Endothelial cell of umbilical vein (primary cell): ENCODE results near the gene SPEN. TPM values are rescaled to one million over a fixed set of nuclear protein-coding genes. Genes with fewer than 3 reads are reported as not detected.

Source experiments
- BruUV-seq: library from RNA; stranded (reverse); fragments of 400-500 nt; replicated peaks from 2 replicates; lab custom pipeline; 2021; lab: Mats Ljungman, UMichigan
- CTCF ChIA-PET: fragments of 300-600, 350-600 bp; sonication (Branson Sonifier 250); formaldehyde crosslinking; loops from one replicate; lab custom pipeline; 2021; ENCODE audit warnings: antibody characterized with exemption, inconsistent platforms; lab: Charles Lee
- POLR2A ChIA-PET: fragments of 300-600, 350-600 bp; sonication (Branson Sonifier 250); formaldehyde crosslinking; loops from one replicate; lab custom pipeline; 2021; ENCODE audit warnings: antibody characterized with exemption, inconsistent platforms; lab: Charles Lee
- DNase-seq: peaks from one replicate; pipeline ENCODE4 v3.0.0-alpha.2; 2011; ENCODE audit warnings: low read depth, low spot score
- FAIRE-seq: peaks from 2 replicates; lab custom pipeline; 2011; peaks lifted over from hg19 to GRCh38; lab: Jason Lieb, UNC
- H2AFZ ChIP-seq: 2 replicates; pipeline ENCODE4 v1.6.0; 2012; ENCODE audit warnings: low read depth, low read length, control low read depth, inconsistent platforms
- H3K27ac ChIP-seq: 2 replicates; pipeline ENCODE4 v1.5.1; 2011; ENCODE audit warnings: low read depth, mild to moderate bottlenecking, control low read depth, low read length, moderate library complexity; ENCODE audit not compliant: insufficient read depth
- H3K27me3 ChIP-seq, 2 experiments: 2 replicates each; pipeline versions ENCODE4 v1.6.0 to v1.6.1; 2011; ENCODE audit warnings: low read length in 2 of 2, mixed read lengths in 1 of 2; ENCODE audit not compliant: control insufficient read depth in 2 of 2, insufficient read depth in 2 of 2
- H3K36me3 ChIP-seq, 2 experiments: 2 replicates in 1 of 2; 3 replicates in 1 of 2; pipeline ENCODE4 v1.5.1; 2011; ENCODE audit warnings: low read length in 2 of 2, mild to moderate bottlenecking in 1 of 2, moderate library complexity in 1 of 2; ENCODE audit not compliant: control insufficient read depth in 2 of 2, insufficient read depth in 2 of 2; ENCODE audit errors: extremely low read depth in 1 of 2
- H3K4me1 ChIP-seq: 3 replicates; pipeline ENCODE4 v1.5.1; 2011; ENCODE audit warnings: mild to moderate bottlenecking, low read length; ENCODE audit not compliant: control insufficient read depth, insufficient read depth; ENCODE audit errors: extremely low read depth
- H3K4me2 ChIP-seq: 2 replicates; pipeline ENCODE4 v1.6.1; 2011; ENCODE audit warnings: low read length, control low read depth, mixed read lengths; ENCODE audit not compliant: insufficient read depth
- H3K4me3 ChIP-seq, 3 experiments: fragments of 200-600 bp in 1 of 3; sonication (generic), shearing (Covaris generic) in 1 of 3; replicated peaks in 1 of 3; 2 replicates each; pipeline ENCODE4 v1.5.1; 2011 to 2016; ENCODE audit warnings: control low read depth in 3 of 3, low read length in 3 of 3, mild to moderate bottlenecking in 2 of 3, inconsistent platforms in 1 of 3, low read depth in 1 of 3, moderate library complexity in 1 of 3; ENCODE audit not compliant: insufficient read depth in 1 of 3
- H3K79me2 ChIP-seq: 2 replicates; pipeline ENCODE4 v1.6.0; 2012; ENCODE audit warnings: low read length, inconsistent platforms; ENCODE audit not compliant: control insufficient read depth, insufficient read depth
- H3K9ac ChIP-seq: replicated peaks from 2 replicates; pipeline ENCODE3; 2011; ENCODE audit warnings: low read length, control low read depth; ENCODE audit not compliant: insufficient read depth; ENCODE audit errors: extremely low read depth
- H3K9me1 ChIP-seq: replicated peaks from 3 replicates; pipeline ENCODE4 v1.6.0; 2011; ENCODE audit warnings: mild to moderate bottlenecking, low read length; ENCODE audit not compliant: control insufficient read depth, insufficient read depth; ENCODE audit errors: extremely low read depth
- H3K9me3 ChIP-seq: replicated peaks from 2 replicates; pipeline ENCODE4 v1.5.1; 2012; ENCODE audit warnings: low read length, inconsistent platforms; ENCODE audit not compliant: control insufficient read depth, insufficient read depth
- H4K20me1 ChIP-seq: replicated peaks from 2 replicates; pipeline ENCODE3; 2011; ENCODE audit warnings: mild to moderate bottlenecking, low read length; ENCODE audit not compliant: control insufficient read depth, insufficient read depth; ENCODE audit errors: extremely low read depth
- EZH2 ChIP-seq: IDR thresholded peaks from 2 replicates; pipeline ENCODE4 v1.6.1; 2012; ENCODE audit warnings: borderline replicate concordance, low read depth, mild to moderate bottlenecking, moderate library complexity, low read length, inconsistent platforms; ENCODE audit not compliant: severe bottlenecking
- FOS ChIP-seq: IDR thresholded peaks from 2 replicates; pipeline ENCODE4 v1.6.1; 2011; ENCODE audit warnings: mild to moderate bottlenecking, low read length, moderate library complexity, borderline replicate concordance; ENCODE audit not compliant: insufficient read depth
- GATA2 ChIP-seq: IDR thresholded peaks from 2 replicates; pipeline ENCODE4 v1.7.0; 2011; ENCODE audit warnings: low read depth, mild to moderate bottlenecking, moderate library complexity, mixed read lengths, low read length; ENCODE audit not compliant: insufficient read length, insufficient read depth
- JUN ChIP-seq: IDR thresholded peaks from 2 replicates; pipeline ENCODE4 v1.6.1; 2011; ENCODE audit warnings: borderline replicate concordance, low read depth; ENCODE audit not compliant: insufficient read length, insufficient read depth
- MAX ChIP-seq: IDR thresholded peaks from 2 replicates; pipeline ENCODE4 v1.6.1; 2011; ENCODE audit not compliant: insufficient read depth, insufficient read length
- MYC ChIP-seq: IDR thresholded peaks from one replicate; pipeline ENCODE4 v1.6.1; 2011; ENCODE audit warnings: mild to moderate bottlenecking, low read depth, low read length
- POLR2A ChIP-seq: IDR thresholded peaks from 2 replicates; pipeline ENCODE4 v1.6.1; 2012; ENCODE audit warnings: low read depth, mild to moderate bottlenecking, control low read depth, low read length
- POLR2AphosphoS5 ChIP-seq: IDR thresholded peaks from 2 replicates; pipeline ENCODE4 v1.6.1; 2012; ENCODE audit warnings: low read depth, mild to moderate bottlenecking, control low read depth, low read length, moderate library complexity; ENCODE audit not compliant: insufficient read depth
- dilution Hi-C: fragments of 300-500 bp; cut with MboI; formaldehyde crosslinking; loops from one replicate; pipeline ENCODE4 v1.15.0; 2019; ENCODE audit warnings: low sequenced_read_pairs; ENCODE audit not compliant: extremely low pct_ligation_motif_present
- intact Hi-C: fragments of 100-400 bp; cut with micrococcal nuclease; formaldehyde crosslinking; loops from one replicate; pipeline ENCODE4 v1.10.0; 2022
- polyA plus RNA-seq, 4 experiments: library from polyadenylated mRNA; depleted of rRNA in 3 of 4; stranded (reverse) in 3 of 4; unstranded in 1 of 4; fragments of >200 nt; gene quantifications; 2 replicates each; pipeline versions ENCODE4 v1.2.1 to v1.2.3, GENCODE V29; 2011 to 2012; ENCODE audit warnings: missing spikeins in 1 of 4
- total RNA-seq: library from RNA; stranded (reverse); gene quantifications from 2 replicates; pipeline ENCODE4 v1.2.3, GENCODE V29; 2021
- TF ChIP-seq, protein P1 (sequence below), 2 donors: IDR thresholded peaks; 1 replicate in 1 of 2; 2 replicates in 1 of 2; pipeline ENCODE4 v1.5.1; 2011; ENCODE audit warnings: low read length in 2 of 2, mild to moderate bottlenecking in 2 of 2, moderate library complexity in 2 of 2, control low read depth in 1 of 2, inconsistent platforms in 1 of 2, low read depth in 1 of 2; ENCODE audit not compliant: insufficient read depth in 1 of 2; ENCODE audit errors: extremely low read depth in 1 of 2

The SPEN gene
- total and polyA plus RNA-seq, 2 donors (not counting 3 experiments of a cell fraction or from before 2014, with no cell fraction given) = 9.3 to 44.4 TPM

GRCh38 chr1:15836772-15837669, 10.5 kb upstream of the SPEN start:
- H3K4me3 ChIP-seq = peak overlapping the region in 1 of 3 experiments; percentile 1
- no peaks in the 10 kb centered on the region for H3K27me3 ChIP-seq
- no peaks in the 10 kb centered on the region for H3K9me1 ChIP-seq
- peaks cover 3% of the 10 kb centered on the region for H3K4me1 ChIP-seq
- H3K36me3 ChIP-seq = no peaks in the 10 kb centered on the region
- intact Hi-C loops (no loop called here), dilution Hi-C loops (no loop called here)
- H3K79me2 ChIP-seq = peaks cover 8% of the 10 kb centered on the region
- H3K9ac ChIP-seq = no peak overlapping the region
- no peaks in the 10 kb centered on the region for H3K9me3 ChIP-seq
- H3K4me2 ChIP-seq = peak overlapping the region; percentile 2
- DNase-seq (peak; percentile 23), FAIRE-seq (no peak)
- no peak overlapping the region for H3K27ac ChIP-seq
- TF ChIP-seq EZH2 = no peak
- TF ChIP-seq, protein P1, sequence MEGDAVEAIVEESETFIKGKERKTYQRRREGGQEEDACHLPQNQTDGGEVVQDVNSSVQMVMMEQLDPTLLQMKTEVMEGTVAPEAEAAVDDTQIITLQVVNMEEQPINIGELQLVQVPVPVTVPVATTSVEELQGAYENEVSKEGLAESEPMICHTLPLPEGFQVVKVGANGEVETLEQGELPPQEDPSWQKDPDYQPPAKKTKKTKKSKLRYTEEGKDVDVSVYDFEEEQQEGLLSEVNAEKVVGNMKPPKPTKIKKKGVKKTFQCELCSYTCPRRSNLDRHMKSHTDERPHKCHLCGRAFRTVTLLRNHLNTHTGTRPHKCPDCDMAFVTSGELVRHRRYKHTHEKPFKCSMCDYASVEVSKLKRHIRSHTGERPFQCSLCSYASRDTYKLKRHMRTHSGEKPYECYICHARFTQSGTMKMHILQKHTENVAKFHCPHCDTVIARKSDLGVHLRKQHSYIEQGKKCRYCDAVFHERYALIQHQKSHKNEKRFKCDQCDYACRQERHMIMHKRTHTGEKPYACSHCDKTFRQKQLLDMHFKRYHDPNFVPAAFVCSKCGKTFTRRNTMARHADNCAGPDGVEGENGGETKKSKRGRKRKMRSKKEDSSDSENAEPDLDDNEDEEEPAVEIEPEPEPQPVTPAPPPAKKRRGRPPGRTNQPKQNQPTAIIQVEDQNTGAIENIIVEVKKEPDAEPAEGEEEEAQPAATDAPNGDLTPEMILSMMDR (IDR thresholded peaks at IDR 0.05; ENCODE audit: extremely low read depth in 1 of 2, insufficient read depth in 1 of 2, low read depth in 1 of 2, low read length in 2 of 2) = no peak
- TF ChIP-seq FOS = no peak
- no peak for TF ChIP-seq MAX
- TF ChIP-seq POLR2AphosphoS5 = no peak
- no peak for TF ChIP-seq JUN
- TF ChIP-seq MYC = no peak
- TF ChIP-seq POLR2A = no peak
- no peak for TF ChIP-seq GATA2
- CTCF ChIA-PET = interaction anchor here (0.8 to 2.1 kb wide), 2 partner anchors 10 to 21 kb away, joined by 4 to 8 read pairs; partner anchors contain the start of gene SPEN
- H2AFZ ChIP-seq = peak overlapping the region; percentile 47
- POLR2A ChIA-PET = interaction anchor here (0.7 to 1.5 kb wide), 5 partner anchors 10 to 241 kb away, joined by 3 to 5 read pairs (median 4); partner anchors contain the start of gene SPEN
- BruUV-seq = no TSS peak
- H4K20me1 ChIP-seq = no peaks in the 10 kb centered on the region
